NCI-H82 treated with DMSO at 0.1 percent for 48 hours (cell line): ENCODE measurements around the gene GTF2IRD1.

Experiments used
- DNase-seq: peaks from one replicate; lab custom pipeline; 2025; ENCODE audit not compliant: unreplicated experiment; lab: John Stamatoyannopoulos, UW

Gene GTF2IRD1

DNA sequence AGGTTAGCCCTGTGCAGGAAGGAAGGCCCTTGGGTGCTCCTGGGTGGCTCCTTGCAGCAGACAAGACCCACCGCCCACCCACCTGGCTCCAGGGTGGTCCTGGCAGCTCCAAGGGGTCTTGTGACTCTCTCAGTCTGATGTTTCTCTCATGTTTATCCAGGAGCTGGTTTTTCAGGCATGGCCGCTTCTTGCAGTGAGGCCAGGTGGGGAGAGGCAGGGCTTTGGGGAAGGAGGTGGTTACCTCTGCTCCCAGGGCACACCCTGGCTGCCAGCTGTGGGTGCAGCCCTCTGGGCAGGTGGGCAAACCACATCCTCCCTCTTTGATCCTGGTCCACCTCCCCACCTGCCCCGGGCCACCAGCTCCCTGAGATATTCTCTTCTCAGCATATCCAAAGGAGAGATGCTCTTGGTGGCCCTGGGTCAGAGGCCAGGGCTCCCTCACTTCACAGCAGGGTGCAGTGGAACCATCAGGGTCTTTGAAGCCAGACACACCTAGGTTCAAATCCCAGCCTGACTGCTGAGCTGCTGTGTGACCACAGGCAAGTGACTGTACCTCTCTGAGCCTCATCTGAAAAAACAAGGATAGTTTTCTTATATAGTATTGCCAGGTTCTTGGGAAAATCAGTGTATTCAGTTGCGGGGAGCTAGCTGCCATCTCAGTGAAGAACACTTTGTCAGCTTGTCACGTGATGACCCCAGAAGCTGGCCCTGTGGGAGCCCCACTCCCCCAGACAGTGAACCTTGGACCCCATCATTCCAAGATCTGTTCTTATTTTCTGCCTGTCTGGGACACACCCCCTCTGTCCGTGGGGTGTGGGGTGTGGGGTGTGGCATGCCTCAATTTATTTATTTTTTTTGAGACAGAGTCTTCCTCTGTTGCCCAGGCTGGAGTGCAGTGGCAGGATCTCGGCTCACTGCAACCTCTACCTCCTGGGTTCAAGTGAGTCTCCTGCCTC, 11.5 kb downstream of the GTF2IRD1 start:
- no peak for DNase-seq

- DNase-seq, result no peak
Observed at GRCh38 chr7:74466196-74466813, 12.6 kb downstream of the GTF2IRD1 start.

GRCh38 chr7:74467876-74468275, 14.2 kb downstream of the GTF2IRD1 start:
- DNase-seq, result no peak

DNA sequence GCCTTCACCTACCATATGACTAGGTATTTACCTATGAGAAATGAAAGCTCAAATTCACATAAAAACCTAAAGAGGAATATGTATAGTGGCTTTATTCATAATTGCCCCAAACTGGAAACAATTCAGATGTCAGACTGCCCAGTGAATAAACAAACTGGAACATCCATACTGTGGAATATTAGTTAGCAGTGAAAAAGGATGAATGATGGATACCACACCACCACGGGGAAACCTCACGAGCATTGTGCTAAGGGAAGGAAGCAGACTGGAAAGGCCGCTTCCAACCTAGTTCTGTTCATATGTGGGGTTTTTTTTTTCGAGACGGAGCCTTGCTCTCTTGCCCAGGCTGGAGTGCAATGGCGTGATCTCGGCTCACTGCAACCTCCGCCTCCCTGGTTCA, 16.8 kb downstream of the GTF2IRD1 start:
- DNase-seq, result no peak

- DNase-seq, result no peak
Observed at GRCh38 chr7:74473116-74473515, 19.4 kb downstream of the GTF2IRD1 start.

- DNase-seq, result no peak
Observed at GRCh38 chr7:74474271-74474865, 20.7 kb downstream of the GTF2IRD1 start.

DNA sequence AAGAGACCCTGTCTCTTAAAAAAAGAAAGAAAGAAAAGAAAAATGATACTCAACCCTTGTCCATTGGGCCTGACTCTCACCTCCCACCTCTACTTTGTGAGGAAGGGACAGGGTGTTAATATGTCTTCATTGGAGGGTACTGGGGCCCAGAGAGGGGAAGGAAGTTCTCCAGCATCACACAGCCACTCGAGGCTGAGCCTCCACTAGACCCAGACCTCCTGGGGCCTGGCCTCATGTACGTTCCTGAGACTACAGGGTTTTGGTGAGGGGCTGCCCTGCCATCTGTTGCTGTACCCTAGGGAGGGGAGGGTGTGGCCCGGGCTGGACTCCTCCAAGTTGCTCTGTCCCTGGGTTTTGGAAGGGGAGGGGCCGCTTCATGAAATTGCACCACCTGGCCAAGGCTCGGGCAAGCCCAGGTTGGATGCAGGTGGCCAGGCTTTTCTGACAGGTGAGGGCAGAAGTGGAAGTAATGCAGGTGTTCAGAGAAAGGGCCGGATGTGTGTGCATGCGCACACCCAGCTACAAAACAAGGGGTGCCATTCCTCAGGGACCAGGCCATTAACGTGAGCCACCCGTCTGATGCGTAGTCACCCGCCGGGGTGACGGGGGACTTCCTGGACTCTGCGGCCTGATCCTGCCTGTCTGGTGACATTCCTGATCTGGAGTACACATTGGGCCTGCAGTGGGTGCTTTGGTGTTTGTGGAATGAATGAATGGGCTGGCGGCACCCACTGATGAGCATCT, 21.7 kb downstream of the GTF2IRD1 start:
- no peak for DNase-seq

GRCh38 chr7:74475987-74476350, 22.3 kb downstream of the GTF2IRD1 start:
- no peak for DNase-seq

GRCh38 chr7:74476626-74477025, 22.9 kb downstream of the GTF2IRD1 start:
- no peak for DNase-seq

GRCh38 chr7:74478671-74479065, 25.0 kb downstream of the GTF2IRD1 start:
- DNase-seq, result no peak

DNA sequence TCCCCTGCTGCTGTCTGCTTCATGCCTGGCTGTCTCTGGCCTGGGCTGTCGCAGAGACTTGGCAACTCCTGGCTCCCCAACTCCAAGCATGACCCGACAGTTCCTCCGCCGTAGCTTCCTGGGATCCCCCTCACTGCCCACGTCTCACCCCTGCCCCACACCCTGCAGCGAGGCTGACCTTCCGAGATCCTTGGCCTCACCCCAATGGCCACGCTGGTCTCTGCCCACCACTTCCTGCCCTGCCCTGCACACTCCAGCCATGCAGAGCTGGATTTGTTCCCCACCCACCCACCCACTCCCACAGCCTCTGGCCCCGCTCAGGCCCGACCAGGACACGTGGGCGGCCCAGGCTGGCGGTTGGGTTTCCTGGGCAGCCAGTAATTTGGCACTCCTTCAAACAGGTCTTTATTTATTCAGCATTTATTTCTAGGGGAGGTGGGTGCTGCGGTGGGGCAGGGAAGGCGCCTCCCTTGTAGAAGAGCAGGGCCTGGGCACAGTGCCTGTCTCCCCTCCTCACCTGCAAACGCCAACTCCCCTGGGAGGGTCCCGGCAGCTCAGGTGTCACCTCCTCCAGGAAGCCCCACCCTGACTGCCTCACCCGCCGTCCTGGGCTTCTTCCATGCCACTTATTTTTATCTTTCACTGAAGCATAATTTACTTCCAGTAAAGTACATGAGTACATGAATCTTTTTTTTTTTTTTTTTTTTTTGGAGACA, 25.5 kb downstream of the GTF2IRD1 start:
- DNase-seq, result no peak

GRCh38 chr7:74479961-74480829, 26.5 kb downstream of the GTF2IRD1 start:
- no peak for DNase-seq

DNA sequence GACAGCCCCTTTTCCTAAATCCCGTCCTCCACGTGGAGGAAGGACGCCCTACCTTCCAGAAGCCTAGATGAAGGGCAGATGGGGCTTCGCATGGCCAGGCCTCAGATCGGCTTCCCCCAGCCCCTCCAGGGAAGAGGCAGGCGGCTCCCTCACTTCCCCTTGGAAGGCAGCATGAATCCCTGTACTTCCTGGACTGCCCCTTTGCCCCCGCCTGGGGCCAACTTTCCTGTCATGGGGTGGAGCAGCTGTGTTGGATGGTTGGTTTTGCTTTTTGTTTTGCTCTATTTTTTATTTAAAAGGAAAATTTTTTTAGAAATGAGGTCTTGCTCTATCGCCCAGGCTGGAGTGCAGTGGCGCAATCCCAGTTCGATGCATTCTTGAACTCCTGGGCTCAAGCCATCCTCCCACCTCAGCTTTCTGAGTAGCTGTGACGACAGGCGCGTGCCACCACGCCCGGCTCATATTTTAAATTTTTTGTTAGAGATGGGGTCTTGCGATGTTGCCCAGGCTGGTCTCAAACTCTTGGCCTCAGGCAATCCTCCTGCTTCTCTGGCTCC, 27.2 kb downstream of the GTF2IRD1 start:
- DNase-seq, result no peak

DNA sequence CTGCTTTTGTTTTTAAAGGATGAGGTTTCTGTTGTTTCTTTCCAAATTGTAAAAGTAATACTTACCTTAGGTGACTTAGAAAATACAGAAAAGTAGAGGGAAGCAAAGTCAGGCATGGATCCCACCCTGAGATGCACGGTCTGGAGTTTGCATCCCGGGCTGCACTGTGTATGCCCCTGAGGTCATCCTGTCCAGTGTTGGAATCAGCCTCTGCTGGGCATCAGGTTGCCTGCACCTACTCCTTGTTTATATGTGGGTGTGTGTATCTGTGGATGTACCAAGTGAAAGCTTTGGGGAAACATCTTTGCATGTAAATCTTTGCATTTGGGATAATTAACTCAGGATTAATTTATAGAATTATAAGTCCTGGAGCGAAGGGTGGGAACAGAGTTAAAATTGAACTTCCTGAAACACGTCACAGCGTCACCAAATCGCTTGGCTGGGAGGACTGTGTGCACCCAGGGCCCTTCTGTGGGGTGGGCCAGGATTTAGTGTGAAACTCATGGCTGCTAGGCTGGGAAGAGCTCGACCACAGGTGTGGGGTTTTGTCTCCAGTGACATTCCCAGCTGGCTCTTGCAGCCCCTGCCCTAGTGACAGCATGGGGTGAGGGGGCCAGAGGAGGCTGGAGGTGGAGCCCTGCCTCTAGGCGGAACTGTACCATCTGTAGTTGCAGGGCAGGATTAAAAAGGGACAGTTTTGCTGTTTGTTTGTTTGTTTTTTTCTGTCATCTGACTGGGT, 27.9 kb downstream of the GTF2IRD1 start:
- no peak for DNase-seq

GRCh38 chr7:74482197-74482467, 28.4 kb downstream of the GTF2IRD1 start:
- DNase-seq, result no peak

GRCh38 chr7:74482629-74483401, 29.1 kb downstream of the GTF2IRD1 start:
- no peak for DNase-seq

GRCh38 chr7:74483402-74484336, 30.0 kb downstream of the GTF2IRD1 start:
- DNase-seq, result no peak
